Body of pancreas (tissue), 4 donors: Measurements from ENCODE around the gene PDZD2.

Source experiments
- POLR2A ChIP-seq, 3 donors: fragments of 450-650 bp; IDR thresholded peaks; one replicate each; pipeline ENCODE4 v1.6.1; 2016; ENCODE audit warnings: antibody characterized with exemption in 3 of 3, mild to moderate bottlenecking in 2 of 3
- TF ChIP-seq, protein P1 (sequence below), 7 experiments: fragments of 450-650 bp in 4 of 7; fragments of 200-600 bp in 3 of 7; sonication (generic) in 3 of 7; IDR thresholded peaks; one replicate each; pipeline ENCODE4 v1.5.1; 2016 to 2019; ENCODE audit warnings: antibody characterized with exemption in 7 of 7

GRCh38 chr5:31645420-31646081, 6.6 kb downstream of the PDZD2 start:
- no peak for TF ChIP-seq POLR2A (IDR thresholded peaks at IDR 0.05)
- TF ChIP-seq, protein P1, sequence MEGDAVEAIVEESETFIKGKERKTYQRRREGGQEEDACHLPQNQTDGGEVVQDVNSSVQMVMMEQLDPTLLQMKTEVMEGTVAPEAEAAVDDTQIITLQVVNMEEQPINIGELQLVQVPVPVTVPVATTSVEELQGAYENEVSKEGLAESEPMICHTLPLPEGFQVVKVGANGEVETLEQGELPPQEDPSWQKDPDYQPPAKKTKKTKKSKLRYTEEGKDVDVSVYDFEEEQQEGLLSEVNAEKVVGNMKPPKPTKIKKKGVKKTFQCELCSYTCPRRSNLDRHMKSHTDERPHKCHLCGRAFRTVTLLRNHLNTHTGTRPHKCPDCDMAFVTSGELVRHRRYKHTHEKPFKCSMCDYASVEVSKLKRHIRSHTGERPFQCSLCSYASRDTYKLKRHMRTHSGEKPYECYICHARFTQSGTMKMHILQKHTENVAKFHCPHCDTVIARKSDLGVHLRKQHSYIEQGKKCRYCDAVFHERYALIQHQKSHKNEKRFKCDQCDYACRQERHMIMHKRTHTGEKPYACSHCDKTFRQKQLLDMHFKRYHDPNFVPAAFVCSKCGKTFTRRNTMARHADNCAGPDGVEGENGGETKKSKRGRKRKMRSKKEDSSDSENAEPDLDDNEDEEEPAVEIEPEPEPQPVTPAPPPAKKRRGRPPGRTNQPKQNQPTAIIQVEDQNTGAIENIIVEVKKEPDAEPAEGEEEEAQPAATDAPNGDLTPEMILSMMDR (IDR thresholded peaks at IDR 0.05) = no peak
